GM12801 (cell line): ENCODE measurements around the gene KRT7.

Source experiments
- TF ChIP-seq, protein P1 (sequence below): IDR thresholded peaks from one replicate; pipeline ENCODE4 v1.5.1; 2011; ENCODE audit warnings: control low read depth; ENCODE audit not compliant: insufficient read length; ENCODE audit errors: extremely low read depth

KRT7 gene

DNA sequence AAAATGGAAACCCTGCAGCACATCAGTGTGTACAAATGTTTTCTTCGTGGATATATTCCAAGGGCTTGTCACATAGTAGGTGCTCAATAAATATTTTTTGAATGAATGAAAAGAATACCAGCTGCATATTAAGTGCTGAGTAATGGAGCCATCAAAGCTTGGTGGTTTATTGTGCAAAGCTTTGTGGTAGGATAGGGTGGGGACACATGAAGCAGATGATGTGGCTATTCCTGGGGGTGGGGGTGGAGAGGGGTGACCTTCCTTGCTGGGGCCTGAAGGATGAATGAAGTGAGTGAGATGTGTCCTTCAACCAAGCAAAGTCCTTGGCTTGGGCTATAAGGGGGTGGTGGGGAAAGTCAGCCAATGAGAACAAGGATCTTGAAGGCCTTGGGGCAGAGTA lies 62.6 kb downstream of the KRT7 start:
- TF ChIP-seq, protein P1, sequence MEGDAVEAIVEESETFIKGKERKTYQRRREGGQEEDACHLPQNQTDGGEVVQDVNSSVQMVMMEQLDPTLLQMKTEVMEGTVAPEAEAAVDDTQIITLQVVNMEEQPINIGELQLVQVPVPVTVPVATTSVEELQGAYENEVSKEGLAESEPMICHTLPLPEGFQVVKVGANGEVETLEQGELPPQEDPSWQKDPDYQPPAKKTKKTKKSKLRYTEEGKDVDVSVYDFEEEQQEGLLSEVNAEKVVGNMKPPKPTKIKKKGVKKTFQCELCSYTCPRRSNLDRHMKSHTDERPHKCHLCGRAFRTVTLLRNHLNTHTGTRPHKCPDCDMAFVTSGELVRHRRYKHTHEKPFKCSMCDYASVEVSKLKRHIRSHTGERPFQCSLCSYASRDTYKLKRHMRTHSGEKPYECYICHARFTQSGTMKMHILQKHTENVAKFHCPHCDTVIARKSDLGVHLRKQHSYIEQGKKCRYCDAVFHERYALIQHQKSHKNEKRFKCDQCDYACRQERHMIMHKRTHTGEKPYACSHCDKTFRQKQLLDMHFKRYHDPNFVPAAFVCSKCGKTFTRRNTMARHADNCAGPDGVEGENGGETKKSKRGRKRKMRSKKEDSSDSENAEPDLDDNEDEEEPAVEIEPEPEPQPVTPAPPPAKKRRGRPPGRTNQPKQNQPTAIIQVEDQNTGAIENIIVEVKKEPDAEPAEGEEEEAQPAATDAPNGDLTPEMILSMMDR = no peak

DNA sequence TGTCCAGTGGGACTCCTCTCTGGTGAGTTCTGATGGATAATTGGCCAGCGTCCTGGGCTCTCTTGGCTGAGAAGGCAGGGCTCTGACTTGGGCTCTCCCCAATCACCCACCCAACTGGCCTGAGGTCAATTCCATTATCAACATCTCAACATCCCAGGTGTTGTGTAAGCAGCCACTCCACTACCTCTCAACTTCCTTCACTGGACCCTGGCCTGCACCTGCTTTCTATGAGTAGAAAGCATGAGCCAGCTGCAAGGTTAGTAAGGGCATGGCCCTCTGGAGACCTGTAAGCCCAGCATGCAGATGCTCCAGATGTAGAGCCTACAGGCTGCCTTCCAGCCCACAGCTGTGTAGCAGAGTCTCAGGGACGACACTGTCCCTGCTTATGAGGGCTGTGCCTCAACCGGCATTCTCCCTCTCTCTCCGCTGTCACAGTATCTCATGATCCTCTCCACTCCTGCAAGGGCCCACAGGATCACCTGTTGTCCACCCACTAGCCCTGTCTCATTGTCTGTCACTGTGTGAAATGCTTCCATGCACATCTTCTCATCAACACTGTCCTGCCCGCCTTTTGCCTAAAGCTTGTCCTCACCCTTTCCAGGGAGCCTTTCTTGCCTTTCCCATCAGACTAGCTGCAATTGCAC lies 63.7 kb downstream of the KRT7 start:
- TF ChIP-seq, protein P1 = no peak
